HG02678 (cell line): ENCODE results near the gene MAGI1.
"Not testable (repeated sequence)": the region's sequence is repeated elsewhere in the genome, so short reads cannot be mapped to it uniquely, and the experiment has no call there.

ENCODE experiments used
- ATAC-seq: cut with Tn5 transposase; IDR thresholded peaks from one replicate; pipeline ENCODE4 v1.9.1; 2021; ENCODE audit warnings: mild to moderate bottlenecking, moderate library complexity; ENCODE audit not compliant: unreplicated experiment

The MAGI1 gene

DNA sequence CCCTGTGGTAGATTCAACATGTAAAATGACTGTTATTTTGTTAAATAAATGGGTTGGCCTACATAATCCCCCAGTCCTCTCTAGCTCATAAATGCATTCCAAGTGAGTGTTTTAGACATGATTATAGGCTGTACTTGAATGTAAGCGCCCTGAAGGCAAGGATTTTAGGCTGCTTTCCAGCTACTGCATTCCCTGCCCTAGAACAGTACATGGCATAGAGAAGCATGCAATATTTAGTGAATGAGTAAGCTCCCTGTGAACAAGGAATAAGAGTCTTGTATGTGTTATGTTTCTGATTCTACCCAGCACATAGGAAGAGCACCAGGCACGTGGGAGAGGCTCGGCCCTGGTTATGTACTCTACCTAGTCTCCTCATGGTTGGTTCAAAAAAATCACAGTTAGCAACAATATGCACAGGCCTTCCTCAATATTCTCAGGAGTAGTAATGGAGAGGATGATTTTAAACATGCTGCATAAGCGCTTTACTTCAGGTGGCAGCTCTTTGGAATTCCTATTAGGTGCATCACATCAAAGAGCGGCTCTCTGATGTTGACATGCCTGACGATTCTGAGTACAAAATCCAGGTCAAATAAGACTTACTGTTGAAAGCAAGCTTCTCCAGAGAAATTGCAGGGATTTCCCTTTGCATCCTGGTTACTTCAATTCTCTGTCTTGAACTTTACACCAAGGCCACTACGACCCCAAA, 456.6 kb downstream of the MAGI1 start:
- no peak for ATAC-seq

DNA sequence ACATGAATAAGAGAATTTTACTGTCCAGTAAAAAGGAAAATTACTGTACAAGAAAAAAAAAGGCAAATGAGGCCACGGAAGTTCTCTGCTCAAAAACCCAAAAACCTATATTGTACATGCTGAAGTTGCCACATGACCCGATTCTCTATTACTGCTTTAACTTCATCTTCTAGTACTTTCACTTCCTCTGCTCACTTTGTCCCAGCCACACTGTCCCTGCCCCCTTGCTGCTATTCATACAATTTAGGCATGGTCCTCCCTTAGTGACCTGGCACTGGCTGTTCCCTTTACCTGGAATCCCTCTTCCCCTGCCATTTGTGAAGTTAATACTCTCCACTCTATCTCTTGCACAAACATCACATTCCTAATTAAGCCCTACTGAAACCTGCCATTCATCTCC, 457.4 kb downstream of the MAGI1 start:
- no peak for ATAC-seq

- no peak for ATAC-seq
Observed at GRCh38 chr3:65578861-65579260, 459.9 kb downstream of the MAGI1 start.

DNA sequence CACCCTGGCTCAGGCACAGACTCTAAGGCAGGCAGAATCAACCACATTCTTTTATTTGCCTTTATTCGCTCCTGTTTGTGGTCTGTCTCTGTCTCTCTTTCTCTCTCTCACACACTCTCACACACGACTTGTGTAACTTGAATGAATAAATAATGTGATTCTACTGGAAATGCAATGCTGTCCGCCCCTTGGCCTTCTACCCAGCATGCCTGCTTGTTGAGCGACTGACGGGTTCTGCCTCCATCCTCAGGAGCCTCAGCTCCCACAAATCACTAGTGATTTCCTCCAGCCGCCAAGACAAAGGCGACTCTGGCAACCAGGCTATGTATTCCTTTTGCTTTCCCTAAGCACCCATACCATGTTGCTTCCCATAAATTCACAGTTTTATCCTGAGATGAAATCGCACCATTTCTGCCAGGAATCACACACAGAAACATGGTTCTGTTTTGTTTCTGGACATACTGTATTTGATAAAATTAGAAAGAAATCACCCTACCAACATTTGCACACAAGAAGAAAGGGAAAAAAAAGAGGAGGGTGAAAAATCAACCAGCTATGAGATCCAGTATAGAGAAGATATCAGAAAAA, 460.8 kb downstream of the MAGI1 start:
- no peak for ATAC-seq

- ATAC-seq: no peak
Observed at GRCh38 chr3:65576966-65577365, 461.8 kb downstream of the MAGI1 start.

DNA sequence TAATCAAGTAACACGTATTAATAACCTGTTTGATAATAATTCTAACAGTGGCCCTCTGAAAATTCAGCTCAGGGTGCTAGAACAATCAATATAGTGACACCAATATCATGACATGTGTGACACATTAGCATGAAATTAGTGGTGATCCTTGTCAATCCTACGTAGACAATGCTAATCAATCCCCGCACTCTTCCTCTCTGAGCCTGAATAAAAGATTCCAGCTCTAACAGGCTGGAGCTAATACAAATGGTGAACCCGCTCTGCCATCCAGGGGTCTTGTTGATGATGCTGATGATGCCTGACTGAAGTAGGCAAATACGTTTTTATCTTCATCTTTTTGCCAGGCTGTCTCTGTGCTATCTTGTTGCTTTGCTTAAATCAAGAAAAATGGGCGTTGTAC, 462.5 kb downstream of the MAGI1 start:
- no peak for ATAC-seq

DNA sequence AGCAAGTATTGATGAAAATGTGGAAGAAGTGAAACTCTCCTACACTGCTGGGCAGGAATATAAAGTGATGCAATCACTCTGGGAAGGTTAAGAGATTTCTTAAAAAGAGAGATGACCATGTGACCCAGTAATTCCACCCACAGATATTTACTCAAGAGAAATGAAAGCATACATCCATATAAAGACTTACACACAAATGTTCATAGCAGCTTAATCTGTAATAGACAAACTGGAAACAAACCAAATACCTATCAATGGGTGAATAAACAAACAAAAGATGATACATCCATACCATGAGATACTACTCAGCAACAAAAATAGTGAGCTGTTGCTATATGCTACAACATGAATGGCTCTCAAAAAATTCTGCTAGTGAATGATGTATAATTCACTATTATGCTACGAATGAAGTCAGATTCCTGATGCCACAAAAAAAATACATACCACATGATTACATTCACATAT, 463.3 kb downstream of the MAGI1 start:
- ATAC-seq: no peak

DNA sequence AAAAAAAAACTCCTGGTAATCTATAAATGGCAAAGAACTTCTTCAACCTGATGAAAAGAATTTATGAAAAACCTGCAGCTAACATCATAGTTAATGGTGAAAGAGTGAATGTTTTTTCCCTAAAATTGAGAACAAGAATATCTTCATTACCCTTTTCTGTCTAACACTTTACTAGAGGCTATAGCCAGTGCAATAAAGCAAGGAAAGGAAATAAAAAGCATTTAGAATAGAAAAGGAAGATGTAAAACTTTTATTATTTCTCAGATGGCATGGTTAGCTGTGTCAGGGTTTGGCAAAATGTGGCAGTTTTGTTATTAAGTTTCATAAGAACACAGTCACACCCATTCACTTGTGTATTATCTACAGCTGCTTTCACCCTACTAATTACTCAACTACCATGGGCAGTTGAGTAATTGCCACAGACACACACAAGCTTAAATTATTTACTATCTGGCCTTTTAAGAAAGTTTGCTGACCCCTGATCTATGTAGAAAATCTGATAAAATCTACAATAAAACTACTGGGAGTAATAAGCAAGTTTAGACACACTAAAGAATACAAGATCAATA, 465.1 kb downstream of the MAGI1 start:
- ATAC-seq: no peak

DNA sequence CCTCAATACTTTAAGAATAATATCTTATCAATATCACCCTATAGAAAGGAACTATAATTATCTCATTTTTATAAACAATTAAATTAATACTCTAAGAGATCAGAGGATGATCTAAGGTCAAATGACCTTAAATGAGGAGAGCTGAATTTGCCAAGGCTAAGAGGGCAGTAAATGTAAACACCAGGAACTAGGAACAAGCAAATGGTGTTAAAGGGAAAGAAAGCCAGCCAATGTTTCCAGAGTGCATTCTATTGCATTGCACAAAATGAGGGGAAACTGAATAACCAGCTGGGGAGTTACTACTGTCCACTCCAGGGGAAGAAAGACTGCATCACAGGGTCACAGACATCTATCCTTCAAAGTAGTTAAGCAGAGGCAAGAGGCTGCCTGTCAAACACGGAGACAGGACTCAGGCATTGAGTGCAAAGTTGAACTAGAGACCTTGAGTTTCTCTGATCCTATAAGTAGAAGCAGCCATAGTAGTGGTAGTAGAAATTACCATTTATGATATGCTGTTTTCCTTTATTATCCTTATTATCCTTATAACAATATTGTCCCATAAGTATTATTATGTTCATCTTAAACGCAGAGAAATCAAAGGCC, 466.4 kb downstream of the MAGI1 start:
- ATAC-seq: no peak

DNA sequence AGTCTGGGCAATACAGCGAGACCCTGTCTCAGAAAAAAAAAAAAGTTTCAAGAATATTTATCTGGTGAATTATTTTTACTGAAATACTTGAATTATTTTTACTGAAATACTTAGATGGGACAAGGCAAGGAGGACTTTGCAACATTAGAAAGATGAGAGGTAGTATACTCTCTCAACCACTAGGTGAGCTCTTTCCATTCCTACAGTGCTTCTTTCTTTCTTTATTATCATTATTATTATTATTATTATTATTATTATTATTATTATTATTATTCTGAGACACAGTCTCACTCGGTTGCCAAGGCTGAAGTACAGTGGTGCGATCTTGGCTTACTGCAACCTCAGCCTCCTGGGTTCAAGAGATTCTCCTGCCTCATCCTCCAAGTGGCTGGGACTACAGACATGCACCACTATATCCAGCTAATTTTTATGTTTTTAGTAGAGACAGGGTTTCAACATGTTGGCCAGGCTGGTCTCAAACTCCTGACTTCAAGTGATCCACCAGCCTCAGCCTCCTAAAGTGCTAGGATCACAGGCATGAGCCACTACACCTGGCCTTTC, 468.8 kb downstream of the MAGI1 start:
- no peak for ATAC-seq

GRCh38 chr3:65569129-65569528, 469.6 kb downstream of the MAGI1 start:
- ATAC-seq: no peak

GRCh38 chr3:65568497-65568896, 470.2 kb downstream of the MAGI1 start:
- no peak for ATAC-seq

DNA sequence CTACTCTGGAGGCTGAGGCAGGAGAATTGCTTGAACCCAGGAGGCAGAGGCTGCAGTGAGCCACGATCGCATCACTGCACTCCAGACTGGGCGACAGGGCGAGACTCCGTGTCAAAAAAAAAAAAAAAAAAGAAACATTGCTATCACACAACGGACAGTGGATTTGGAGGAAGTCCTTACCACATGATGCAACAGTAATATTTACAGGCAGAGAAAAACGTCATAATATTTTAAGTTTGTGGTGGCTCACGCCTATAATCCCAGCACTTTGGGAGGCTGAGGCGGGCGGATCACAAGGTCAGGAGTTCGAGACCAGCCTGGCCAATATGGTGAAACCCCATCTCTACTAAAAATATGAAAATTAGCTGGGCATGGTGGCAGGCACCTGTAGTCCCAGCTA, 473.0 kb downstream of the MAGI1 start:
- ATAC-seq: not testable (repeated sequence)

DNA sequence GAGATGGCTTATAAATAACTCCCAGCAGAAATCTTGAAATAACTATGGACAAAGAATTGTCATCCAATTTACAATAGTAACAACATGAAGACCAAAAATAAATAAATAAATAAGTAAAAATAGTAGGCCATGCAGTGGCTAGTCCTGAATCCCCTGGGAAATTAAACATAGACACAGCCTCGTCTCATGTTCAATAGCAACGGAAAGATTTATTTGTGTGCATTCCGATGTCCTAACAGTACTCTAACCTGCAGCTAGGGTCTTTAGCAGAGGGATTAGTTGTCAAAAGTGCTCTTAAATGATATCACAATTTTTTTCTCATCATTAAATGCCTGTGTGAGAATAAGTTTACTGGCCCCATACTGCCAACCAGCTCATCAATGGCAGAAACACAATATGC, 474.2 kb downstream of the MAGI1 start:
- ATAC-seq: no peak

- no peak for ATAC-seq
Observed at GRCh38 chr3:65563861-65564260, 474.9 kb downstream of the MAGI1 start.

GRCh38 chr3:65562447-65562846, 476.3 kb downstream of the MAGI1 start:
- no peak for ATAC-seq

DNA sequence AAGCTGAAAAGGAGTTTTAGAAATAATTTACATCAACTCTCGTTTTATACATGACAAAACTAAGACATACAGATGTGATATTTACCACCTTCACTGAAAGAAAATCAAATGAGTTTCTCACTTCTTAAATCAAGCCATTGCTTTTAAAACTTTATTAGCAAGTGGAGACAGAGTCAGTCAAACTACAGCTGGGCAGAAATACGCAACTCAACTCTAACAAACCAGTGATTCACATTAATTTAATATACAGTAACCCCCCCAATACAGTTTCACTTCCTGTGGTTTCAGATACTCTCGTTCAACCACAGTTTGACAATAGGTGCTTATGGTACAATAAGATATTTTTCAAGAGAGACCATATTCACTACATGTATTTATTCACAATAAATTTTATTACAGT, 477.1 kb downstream of the MAGI1 start:
- no peak for ATAC-seq

GRCh38 chr3:65560901-65561300, 477.8 kb downstream of the MAGI1 start:
- ATAC-seq: no peak

- ATAC-seq: no peak
Observed at GRCh38 chr3:65560133-65560532, 478.6 kb downstream of the MAGI1 start.

- ATAC-seq: no peak
Observed at GRCh38 chr3:65559643-65560042, 479.1 kb downstream of the MAGI1 start.

- ATAC-seq: no peak
Observed at GRCh38 chr3:65558826-65559225, 479.9 kb downstream of the MAGI1 start.
